HFF-Myc (cell line): Measurements from ENCODE around the gene KDM5B.

Experiments used
- DNase-seq: peaks from one replicate; pipeline ENCODE4 v3.0.0-alpha.2; 2011; ENCODE audit warnings: low read depth; ENCODE audit errors: extremely low read depth
- H3K4me3 ChIP-seq: replicated peaks from 2 replicates; pipeline ENCODE4 v1.5.1; 2011; ENCODE audit warnings: low read depth, mild to moderate bottlenecking, control low read depth, low read length
- CTCF ChIP-seq: IDR thresholded peaks from 2 replicates; pipeline ENCODE4 v1.5.1; 2012; ENCODE audit warnings: mild to moderate bottlenecking, low read depth, low read length, control low read depth; ENCODE audit errors: missing control alignments

Gene KDM5B

GRCh38 chr1:202807926-202808757, at the start of gene KDM5B:
Gene KDM5B, minus strand, starts transcription at chr1:202808421. Its CDS starts 116 bp downstream, at chr1:202808305.
- H3K4me3 ChIP-seq, result peak within 1 kb of the TSS; percentile 76
- no peak for TF ChIP-seq CTCF
- peak; percentile 17 for DNase-seq

GRCh38 chr1:202857136-202857610, 49.0 kb upstream of the KDM5B start:
- no peak for TF ChIP-seq CTCF
- DNase-seq, result no peak

GRCh38 chr1:202856014-202856413, 47.8 kb upstream of the KDM5B start:
- TF ChIP-seq CTCF, result no peak
- DNase-seq, result no peak
- no peak overlapping the region for H3K4me3 ChIP-seq

More at GRCh38 chr1:202857136-202857610, 49.0 kb upstream of the KDM5B start:
- no peak overlapping the region for H3K4me3 ChIP-seq

DNA sequence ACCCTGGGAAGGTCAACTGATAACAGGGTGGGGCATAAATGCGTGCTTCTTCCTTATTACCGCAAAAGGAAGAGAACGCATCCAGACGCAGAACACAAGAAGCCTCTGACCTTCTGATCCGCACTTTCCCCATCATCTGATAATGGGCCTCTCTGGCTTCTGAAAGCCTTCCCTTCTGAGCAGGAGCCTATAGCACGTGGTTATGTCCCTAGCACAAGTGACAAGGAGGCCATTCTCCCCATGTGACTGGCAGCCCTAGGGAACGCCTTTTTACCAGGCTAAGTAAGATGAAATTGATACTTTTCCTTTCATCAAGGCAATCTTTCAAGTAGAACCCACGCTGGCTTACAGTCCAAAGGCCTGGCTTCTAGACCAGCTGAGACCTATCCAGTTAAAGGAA, 46.6 kb upstream of the KDM5B start:
- no peak for TF ChIP-seq CTCF
- DNase-seq, result no peak
- no peak overlapping the region for H3K4me3 ChIP-seq

- TF ChIP-seq CTCF, result peak; percentile 70
- DNase-seq, result peak; percentile 42
These were observed 44.1 kb upstream of the KDM5B start for GRCh38 chr1:202852163-202852904.

GRCh38 chr1:202850593-202851362, 42.6 kb upstream of the KDM5B start:
- H3K4me3 ChIP-seq, result no peak overlapping the region
- TF ChIP-seq CTCF, result no peak
- no peak for DNase-seq

More at GRCh38 chr1:202852163-202852904, 44.1 kb upstream of the KDM5B start:
- H3K4me3 ChIP-seq, result no peak overlapping the region
